Superior temporal gyrus (tissue), 1 donor: ENCODE results near the gene RALGAPB.
"Not testable (repeated sequence)": the region's sequence is repeated elsewhere in the genome, so short reads cannot be mapped to it uniquely, and the experiment has no call there.

ENCODE experiments used
- DNase-seq: peaks from one replicate; pipeline ENCODE4 v3.0.0-alpha.2; 2016; ENCODE audit errors: extremely low spot score

RALGAPB gene

DNA sequence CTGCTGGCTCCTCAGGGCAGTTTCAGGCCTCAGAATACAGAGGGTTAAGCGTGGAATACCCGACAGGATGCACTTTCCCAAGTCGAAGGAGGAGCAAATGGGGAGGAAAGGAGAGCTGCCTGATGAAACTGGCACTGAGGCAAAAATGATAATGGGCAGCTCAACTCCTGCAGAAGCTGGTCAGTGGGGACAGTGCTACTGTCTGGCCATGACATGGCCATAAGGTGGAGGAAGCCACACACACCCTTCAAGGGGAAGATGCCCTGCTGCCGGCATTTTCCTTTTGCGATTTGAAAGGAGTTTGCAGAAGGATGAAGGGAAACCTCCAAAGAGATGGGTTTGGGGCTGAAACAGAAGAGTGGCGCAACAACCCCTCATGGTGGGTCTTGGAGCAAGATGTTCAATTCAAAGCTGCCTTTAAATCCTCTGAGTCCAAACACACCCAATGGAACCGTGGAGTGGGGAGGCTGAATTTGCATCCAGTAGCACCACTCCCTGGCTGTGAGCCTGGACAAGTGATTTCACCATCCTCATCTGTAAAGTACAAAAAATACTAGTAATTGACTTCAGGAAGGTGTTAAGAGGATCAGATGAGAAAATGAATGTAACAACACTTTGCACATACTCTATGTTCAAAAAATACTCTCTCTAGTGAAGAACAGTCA, 111.6 kb downstream of the RALGAPB start:
- DNase-seq: no peak

DNA sequence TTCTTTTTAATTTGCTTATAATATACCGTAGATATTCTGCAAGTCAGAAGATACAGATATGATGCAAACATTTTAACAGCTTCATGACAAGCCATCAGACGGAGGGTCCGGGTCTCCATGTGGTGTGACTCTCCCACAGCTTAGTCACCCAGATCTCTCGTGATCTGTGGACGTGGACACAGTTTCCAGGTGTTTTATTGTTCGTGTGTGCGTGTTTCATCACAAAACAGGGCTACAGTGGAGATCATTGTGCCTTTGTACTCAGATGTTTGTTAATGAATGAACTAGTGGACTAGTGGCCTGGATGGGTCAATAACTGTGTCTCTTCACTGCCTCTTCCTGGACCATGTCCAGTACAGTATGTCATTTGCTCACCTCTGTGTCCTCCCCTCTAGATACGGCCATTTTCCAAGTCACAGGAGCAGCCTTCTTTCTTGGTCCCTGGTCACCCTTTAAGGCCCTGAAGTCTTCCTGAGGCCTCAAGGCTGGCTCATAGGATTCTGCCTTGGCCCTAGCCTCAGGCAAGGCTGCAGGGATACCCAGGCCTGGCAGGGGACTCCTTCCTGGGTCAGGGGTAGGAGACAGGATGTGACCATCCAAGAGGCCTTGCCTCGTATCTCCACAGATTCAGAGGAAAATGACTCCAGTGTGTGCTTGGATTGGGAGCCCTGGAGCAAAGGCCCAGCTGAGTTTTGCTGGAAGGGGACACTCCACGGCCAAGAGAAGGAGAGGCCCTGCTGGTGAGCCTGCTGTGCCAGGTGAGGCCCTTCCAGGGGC, 112.9 kb downstream of the RALGAPB start:
- no peak for DNase-seq

DNA sequence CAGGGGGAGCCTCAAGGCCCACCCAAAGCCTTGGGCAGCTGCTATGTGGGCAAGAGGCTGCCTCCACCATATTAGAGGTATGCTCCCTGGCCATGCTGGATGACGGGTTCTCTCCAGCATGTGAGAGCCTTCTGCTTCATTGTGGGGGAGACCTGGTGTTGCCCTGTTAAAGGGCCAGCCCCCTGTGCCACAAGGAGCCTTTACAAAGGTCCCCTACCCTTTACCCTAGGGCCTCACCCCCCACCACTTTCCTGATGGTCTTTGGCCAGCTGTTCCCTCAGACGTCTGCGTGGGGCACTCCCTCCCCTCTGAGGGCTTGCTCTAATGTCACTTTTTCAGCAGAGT, 113.5 kb downstream of the RALGAPB start:
- DNase-seq: no peak

DNA sequence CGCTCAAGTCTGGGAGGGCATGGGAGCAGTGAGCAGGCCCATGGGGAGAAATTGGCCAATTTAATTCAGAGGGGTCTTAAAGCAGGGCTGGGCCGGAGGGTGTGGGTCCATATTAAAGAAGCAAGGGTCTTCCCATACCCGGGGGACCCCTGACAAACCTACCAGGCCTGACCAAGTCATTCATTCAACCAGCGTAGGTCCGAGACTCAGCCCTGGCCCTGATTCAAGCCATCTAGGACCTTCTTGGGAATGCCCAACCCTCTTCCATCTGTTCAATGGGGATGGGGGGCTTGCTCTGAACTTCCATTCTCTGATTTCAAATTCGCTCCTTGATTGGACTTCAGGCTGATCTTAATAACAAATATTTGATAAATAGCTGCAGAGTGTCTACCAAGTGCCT, 115.7 kb downstream of the RALGAPB start:
- no peak for DNase-seq

DNA sequence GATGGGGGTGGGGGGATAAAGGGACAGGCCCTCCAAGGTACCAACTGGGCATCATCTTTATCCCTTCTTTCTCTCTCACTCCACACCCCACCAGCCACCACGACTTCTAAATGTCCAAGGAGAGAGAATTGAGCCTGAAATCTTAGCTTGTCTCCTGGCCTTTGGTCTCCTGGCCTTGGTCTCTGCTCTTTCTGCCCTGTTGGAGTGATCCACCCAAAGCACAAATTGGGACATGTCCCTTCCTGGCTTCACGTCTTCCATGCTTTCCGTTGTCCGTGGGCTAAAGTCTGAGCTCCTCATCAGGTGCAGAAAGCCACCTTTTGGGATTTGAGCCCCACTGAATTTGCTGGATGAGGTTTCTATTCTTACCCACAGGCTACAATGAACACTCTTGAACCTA, 116.7 kb downstream of the RALGAPB start:
- DNase-seq: no peak

DNA sequence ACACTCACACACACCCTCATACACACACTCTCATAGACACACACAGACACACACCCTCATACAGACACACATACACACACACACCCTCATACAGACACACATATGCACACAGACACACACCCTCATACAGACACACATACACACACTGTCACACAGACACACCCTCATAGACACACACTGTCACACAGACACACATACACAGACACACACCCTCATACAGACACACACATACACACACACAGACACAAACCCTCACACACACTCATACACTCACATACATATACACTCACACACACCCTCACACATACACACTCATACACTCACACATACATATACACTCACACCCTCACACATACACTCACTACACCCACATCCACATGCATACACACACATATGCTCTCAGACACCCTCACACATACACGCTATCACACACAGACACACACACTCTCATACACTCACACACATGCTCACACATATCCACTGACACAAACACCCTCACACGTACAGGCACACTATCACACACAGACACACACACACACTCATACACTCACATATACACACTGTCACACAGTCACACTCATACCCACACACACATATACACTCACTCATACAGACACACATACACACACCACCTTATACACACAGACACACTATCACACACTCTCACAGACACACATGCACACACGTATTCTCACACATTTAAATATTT, 117.5 kb downstream of the RALGAPB start:
- no peak for DNase-seq

DNA sequence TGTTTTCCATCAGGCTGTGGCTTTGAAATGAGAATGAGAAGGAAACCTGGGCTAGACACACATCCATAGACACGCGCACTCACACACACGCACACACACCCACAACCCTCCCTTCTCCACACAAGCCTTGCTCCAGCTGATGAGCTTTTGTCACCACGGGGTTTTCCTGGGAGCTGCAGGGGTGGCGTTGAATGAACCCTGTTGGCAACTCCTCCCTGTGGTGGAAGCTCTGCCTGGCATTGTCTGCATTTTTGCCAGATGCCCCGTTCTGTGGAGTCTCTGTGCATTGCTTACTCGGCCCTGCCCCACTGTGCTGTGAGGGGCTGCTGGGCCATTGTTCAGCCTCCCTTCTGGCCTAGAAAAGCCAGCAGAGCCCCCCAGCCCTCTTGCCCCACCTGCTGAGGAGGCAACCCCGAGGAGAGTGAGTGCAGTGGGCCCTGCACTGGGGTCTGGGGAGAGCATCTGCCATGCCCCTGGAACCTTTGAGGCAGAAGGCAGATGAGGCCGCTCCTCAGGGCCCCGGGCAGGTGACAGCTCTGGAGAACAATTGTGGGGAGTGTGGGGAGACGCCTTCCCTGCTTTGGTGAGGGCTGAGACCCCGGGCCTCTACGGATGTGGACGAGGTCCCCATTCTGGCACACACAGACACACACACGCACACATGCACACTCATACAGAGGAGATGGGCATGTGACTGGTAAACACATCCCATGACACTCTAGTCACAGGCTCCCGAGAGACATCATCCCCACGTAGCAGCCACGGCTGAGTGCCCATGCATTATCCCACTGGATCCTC, 118.2 kb downstream of the RALGAPB start:
- DNase-seq: no peak

DNA sequence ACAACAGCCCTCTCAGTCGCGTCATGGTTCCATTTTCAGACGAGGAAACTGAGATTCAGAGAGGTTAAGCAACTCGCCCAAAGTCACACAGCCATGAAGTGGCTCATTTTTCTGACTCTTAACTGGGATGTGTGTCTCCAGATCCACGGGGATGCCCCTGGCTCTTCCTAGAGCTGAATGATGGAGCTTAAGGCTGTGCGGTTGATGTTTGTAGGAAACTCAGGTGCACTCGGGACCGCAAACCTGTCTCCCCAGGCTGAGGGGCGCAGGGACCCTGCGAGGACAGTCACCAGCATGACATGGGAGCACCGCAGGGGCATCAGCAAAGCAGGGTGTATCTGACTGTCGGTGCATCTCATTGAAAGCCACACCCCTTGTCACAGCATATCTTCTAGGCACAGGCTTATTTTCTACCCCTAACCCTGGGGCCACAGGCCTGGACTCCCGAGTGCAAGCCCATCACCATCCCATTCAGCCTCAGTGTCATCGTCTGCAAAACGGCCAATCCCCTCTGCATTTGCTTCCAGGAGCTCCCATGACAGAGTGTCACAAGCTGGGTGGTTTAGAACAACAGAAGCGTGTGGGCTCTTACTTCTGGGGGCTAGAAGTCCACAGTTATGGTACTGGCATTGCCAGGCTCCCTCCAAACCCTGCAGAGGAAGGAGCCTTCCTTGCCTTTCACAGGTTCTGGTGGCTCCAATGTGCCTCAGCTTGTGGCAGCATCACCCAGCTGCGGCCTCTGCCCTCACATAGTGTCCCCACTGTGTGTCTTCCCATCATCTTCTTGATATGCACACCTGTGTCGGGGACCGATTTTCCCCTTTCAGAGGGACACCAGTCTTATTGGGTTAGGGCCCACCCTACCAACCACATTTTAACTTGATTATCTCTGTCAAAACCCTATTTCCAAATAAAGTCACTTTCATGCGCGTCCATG, 119.1 kb downstream of the RALGAPB start:
- no peak for DNase-seq

DNA sequence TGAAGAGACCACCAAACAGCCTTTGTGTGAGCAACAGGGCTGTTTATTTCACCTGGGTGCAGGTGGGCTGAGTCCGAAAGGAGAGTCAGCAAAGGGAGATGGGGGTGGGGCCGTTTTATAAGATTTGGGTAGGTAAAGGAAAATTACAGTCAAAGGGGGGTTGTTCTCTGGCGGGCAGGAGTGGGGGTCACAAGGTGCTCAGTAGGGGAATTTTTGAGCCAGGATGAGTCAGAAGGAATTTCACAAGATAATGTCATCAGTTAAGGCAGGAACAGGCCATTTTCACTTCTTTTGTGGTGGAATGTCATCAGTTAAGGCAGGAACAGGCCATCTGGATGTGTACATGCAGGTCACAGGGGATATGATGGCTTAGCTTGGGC, 119.8 kb downstream of the RALGAPB start:
- DNase-seq: not testable (repeated sequence)

DNA sequence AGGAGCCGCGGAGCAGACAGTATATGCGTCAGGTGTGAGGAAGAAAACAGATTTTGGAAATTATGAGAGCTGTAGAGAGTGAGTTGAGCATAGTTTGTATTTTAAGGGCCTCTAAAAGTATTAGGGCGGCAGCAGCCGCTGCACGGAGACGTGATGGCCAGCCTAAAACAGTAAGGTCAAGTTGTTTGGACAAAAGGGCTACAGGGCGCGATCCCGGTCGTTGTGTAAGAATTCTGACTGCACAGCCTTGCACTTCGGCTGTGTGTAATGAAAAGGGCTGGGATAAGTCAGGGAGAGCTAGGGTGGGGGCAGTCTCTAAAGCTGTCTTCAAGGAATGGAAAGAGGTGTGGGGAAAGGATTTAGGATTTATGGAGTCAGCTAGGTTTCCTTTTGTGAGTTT, 121.6 kb downstream of the RALGAPB start:
- not testable (repeated sequence) for DNase-seq

DNA sequence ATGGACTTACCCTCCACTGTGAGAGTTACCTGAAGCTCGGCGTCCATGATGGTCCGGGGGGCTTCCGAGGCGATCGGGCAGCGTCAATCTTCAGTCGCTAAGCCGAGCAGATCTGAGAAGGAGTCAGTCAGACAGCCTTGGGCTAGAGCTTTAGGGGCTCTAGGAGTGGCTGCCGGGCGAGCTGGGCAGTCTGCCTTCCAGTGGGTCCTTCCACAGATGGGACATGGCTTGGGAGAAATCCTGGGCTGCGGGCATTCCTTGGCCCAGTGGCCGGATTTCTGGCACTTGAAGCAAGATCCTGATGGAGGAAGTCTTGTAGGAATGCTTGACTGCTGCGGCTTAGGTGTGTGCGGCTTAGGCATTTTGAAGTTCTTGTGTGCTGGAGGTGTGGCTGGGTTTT, 123.2 kb downstream of the RALGAPB start:
- DNase-seq: not testable (repeated sequence)

DNA sequence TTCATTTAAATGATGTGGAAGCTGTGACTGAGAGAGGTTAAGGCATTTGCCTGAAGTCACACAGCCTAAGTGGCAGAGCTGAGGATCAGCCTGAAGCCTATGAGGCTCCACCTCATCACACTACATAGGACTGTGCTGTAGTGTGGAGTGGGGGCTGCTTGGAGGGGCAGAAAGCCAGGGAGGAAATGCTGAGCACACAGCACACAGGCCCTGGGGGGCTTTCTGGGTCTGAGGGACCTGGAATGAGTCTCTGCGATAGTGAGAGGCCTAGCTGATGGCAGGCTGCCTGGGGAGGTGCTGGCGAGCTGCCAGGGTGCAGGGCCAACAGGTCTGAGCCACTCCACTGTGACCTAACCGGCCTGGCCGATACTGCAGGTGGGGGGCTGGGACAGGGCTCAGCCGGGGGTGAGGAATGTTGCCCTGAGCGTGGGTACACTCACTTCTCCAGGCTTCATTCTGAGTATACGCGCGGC, 126.8 kb downstream of the RALGAPB start:
- no peak for DNase-seq

DNA sequence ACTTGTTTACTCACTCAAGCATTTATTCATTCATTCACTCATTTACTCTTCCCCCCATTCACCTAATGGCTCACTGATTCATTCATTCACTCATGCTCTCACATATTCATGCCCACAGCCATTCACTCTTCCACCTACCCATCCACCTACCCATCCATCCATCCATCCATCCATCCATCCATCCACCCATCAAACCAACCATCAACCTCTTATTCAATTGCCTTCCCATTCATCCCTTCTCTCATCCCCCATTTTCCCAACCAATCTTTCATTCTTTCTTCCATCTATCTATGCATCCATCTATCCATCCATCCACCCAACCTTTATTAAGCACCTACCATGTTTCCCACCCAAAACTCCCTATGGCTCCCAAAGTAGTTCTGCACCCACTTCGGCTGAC, 127.4 kb downstream of the RALGAPB start:
- DNase-seq: no peak

DNA sequence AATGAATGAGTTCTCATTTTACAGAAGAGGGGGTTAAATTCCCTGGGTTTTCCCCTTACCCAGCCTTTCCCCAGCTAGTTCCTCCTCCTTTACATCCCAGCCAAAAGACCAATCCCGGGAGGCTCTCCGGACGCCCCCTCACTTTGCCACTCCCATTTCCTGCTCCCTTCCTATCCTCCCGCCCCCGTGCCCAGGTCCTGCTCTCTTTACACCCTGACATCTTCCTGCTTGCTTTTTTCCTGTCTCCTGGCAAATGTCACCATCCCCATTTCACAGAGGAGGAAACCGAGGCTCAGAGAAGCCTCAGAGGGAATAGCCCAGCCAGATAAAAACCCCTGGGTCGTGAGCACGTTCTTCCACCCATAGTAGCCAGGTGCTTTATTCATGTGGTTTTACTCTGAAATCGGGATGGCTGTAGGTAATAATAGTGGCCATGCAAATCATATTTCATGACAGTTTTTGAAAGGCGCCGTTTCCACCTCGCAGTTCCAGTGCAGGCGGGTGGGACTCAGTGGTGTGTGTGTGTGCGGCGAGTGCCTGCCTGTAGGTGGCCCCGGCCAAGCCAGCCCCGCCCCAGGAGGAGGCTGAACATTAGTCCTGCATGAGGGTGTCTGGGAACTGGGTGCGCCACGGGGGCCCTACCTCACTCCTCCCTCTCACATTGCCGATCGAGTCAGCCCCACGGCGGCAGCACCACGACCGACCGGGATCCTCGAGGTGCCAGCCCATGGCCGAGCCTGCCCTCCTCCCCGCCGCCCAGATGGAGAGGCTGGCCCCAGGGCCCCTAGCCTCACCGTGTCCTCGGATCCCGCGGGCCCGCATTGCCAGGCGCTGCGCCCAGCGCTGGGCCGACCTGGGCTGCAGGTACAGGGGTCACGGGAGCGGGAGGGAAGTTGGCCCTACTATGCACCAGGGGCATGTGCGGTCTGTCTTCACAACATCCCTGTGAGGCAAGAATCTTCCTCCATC, 128.9 kb downstream of the RALGAPB start, which contains the start of gene ARHGAP40:
TSS of gene ARHGAP40 (plus strand) at position 594 of the 969 bp plus-strand sequence.
- DNase-seq: no peak

DNA sequence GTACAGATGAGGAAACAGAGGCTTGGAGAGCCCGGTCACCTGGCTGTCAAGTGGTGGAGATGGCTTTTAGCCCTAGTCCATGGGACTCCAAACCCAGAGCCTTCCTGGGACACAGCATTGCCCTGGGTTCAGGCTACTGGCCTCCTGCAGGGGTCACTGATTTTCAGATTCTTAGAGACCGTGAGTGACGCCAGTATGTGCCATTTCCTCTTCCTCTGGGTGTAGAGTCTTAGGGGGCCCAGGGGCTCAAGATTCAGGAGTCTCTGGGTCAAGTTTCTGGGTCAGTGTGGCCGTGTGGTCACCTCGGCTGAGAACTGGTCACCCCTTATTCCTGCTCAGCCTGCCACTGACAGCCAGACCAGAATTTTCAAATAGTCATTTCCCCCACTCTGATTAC, 129.5 kb downstream of the RALGAPB start:
- no peak for DNase-seq

DNA sequence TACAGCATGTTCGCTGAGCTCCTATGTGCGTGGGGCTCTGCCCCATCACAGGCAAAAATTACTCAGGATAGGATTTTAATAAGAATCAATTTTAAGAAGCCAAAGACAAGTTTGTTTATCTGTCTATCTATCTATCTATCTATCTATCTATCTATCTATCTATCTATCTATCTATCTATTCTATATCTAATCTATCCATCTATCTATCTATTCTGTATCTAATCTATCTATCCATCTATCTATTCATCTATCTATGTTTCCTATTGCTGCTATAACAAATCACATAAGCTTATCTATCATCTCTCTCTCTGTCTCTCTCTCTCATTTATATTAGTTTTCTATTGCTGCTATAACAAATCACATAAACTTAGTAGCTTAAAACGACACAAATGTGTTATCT, 130.6 kb downstream of the RALGAPB start:
- DNase-seq: no peak

DNA sequence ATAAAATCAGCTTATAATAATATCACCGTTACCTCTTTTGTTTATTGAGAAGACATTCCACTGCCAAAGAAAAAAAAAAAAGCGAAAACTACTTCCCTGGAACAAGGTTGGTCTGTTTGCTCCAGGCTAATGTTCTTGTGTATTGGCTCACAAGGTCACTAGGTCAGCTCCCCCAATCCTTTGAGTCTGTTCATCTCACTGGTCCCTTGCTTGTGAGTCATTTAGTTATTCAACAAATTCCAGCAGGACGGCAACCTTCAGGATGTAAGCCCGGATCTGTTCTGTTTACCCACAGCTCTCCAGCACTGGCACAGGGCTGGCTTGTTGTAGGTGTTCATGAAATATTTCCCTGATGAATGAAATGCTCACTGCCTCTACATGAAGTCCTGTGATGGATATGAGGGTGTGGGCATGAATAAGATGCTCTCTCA, 132.2 kb downstream of the RALGAPB start:
- no peak for DNase-seq

DNA sequence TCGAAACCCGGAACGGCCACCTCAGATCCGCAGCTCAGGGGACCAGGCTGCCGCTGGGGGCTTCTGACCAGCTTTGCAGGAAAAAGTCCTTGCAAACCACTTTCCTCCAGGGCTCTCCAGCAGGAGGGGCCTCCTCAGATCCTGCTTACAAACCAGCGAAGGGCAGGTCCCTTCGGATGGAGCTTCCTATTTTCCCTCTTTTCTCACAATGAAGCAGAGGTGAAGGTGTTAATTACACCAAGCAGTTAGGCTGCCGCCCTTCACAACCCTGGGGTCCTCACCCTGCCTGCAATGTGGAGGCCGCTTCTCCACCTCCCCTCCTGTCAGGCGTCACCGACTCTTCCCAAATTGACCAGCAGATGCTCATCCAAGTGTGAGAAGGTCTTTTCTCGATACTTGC, 134.7 kb downstream of the RALGAPB start:
- DNase-seq: no peak

DNA sequence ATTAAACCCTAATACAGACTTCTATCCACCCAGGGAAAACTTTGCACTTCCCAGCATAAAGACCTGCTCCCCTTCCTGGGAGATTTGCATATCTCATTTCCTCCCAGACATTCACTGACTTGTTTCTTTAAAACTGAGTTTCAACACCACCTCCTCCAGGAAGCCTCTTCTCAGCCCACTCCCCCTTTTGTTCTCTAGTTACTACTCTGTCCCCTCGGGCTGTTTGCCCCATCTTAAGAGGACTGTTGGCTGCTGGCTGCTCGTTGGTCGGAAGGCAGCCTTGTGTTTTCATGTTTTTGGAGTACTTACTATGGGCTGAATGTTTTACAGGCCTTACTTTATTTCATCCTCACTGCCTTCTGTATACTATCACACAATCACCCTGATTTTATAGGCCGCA, 135.5 kb downstream of the RALGAPB start:
- no peak for DNase-seq

DNA sequence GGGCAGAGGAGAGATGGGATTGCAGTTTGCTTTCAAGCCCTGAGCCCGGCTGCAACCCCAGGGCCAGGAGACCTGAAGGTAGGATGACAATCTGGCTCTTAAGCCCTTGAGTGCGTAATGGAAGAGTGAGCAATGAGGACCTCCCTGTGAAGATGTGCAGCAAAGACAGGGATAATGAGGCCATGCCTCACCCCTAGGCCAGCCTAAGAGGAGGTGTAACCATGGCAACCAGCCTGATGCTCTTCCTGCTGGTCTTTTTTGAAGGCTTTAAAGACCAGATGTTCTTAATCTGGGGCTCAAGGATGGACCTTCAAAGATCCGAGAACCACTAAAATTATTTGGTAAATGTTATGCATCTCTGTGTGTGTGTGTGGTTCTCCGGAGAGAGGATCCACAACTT, 137.2 kb downstream of the RALGAPB start:
- DNase-seq: no peak
